GM12891 (cell line): ENCODE data around the gene LTO1.

ENCODE experiments used
- POLR2A ChIP-seq: IDR thresholded peaks from 2 replicates; pipeline ENCODE4 v1.6.1; 2011; ENCODE audit warnings: low read depth, low read length, control low read depth
- TAF1 ChIP-seq: IDR thresholded peaks from 2 replicates; pipeline ENCODE4 v1.6.1; 2011; ENCODE audit warnings: low read depth, low read length, control low read depth

GRCh38 chr11:69651834-69652620 is 23.1 kb downstream of the LTO1 start:
- TF ChIP-seq TAF1 (no peak), POLR2A (no peak)
